ENCODE measurements around the gene CCSER1.

DNA sequence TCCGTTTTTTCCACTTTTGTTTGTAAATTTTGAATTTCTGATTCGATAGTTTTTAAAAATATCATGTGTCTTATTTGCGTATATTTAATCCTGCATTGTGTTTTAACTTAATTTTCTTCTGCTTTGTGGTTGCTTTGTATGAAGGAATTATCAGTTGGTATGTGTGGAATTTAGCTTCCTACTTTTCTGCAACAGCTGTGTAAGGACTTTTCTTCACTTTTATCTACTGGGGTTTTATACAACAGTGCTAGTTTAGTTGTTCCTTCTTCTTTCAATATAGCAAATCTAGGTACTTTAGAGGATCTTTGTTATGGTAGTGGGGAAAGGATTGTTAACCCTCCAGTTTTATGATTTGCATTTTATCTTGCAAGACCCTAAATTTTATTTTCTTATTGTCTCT lies 410.3 kb downstream of the CCSER1 start:
- TF ChIP-seq EZH2 (IDR thresholded peaks at IDR 0.05; ENCODE audit: borderline replicate concordance, low read depth, low read length, severe bottlenecking): no peak
- no peak for TF ChIP-seq CTCF (IDR thresholded peaks at IDR 0.05; ENCODE audit: borderline replicate concordance, extremely low read depth, low read length, poor library complexity, severe bottlenecking)
